ENCODE results near the gene ERVK3-1. TPM values are rescaled to one million over a fixed set of nuclear protein-coding genes. Genes with fewer than 3 reads are reported as not detected.

Gene ERVK3-1
- total and polyA plus RNA-seq, 2 experiments from 2014 or later, result 33.7 to 41.3 TPM

DNA sequence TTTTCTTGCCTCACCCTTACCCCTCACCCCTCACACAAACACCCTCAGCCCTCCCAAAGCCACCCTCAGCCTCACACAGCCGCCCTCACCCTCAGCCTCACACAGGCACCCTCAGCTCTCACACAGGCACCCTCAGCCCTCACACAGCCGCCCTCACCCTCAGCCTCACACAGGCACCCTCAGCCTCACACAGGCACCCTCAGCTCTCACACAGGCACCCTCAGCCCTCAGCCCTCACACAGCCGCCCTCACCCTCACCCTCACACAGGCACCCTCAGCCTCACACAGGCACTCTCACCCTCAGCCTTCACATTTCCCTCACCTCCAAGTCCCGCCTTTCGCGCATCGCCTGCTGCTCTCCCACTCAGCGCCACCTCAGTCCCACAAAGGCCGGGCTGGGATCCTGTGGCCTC, 21.3 kb downstream of the ERVK3-1 start:
- H3K9me3 ChIP-seq (ENCODE audit: low read depth), result no peaks in the 10 kb centered on the region
- 0 out of 2 replicates have a peak, but pooled peaks cover 3% of the 10 kb centered on the region for H3K36me3 ChIP-seq (ENCODE audit: low read depth)
- DNase-seq, result no peak
- H3K27me3 ChIP-seq (replicated peaks; ENCODE audit: insufficient read depth), result no peaks in the 10 kb centered on the region
- H3K9ac ChIP-seq, result peak overlapping the region; percentile 93
- peak overlapping the region; percentile 97 for H2AFZ ChIP-seq
- H3K27ac ChIP-seq, result peak overlapping the region; percentile 87; the same call in 1 of the 2 replicates
- H3K4me2 ChIP-seq (ENCODE audit: unreplicated experiment), result peak overlapping the region; percentile 90
- H3F3A ChIP-seq (ENCODE audit: insufficient read depth), result peaks cover 15% of the 10 kb centered on the region
- H4K20me1 ChIP-seq (ENCODE audit: insufficient read depth), result no peaks in the 10 kb centered on the region
- WGBS, 2 experiments (ENCODE audit: low coverage in 1 of 2, low lambda C conversion rate in 2 of 2, missing lambda C conversion rate in 2 of 2), result 2% methylated on average over 7 to 9 of the region's 9 CpGs
- in situ Hi-C loops (cut with MboI), result no loop called here
- H3K79me2 ChIP-seq (ENCODE audit: insufficient read depth), result peaks cover 55% of the 10 kb centered on the region
- H3K9me2 ChIP-seq (ENCODE audit: insufficient read depth), result no peaks in the 10 kb centered on the region
- TF ChIP-seq EZH2phosphoT487 (IDR thresholded peaks at IDR 0.05; ENCODE audit: insufficient read depth, low read depth) (no peak), EZH2 (IDR thresholded peaks at IDR 0.05; ENCODE audit: insufficient read depth, poor library complexity, severe bottlenecking) (no peak)
- peak overlapping the region; percentile 99 for H3K4me3 ChIP-seq
- peaks cover 19% of the 10 kb centered on the region for H3K4me1 ChIP-seq (ENCODE audit: insufficient read depth)

DNA sequence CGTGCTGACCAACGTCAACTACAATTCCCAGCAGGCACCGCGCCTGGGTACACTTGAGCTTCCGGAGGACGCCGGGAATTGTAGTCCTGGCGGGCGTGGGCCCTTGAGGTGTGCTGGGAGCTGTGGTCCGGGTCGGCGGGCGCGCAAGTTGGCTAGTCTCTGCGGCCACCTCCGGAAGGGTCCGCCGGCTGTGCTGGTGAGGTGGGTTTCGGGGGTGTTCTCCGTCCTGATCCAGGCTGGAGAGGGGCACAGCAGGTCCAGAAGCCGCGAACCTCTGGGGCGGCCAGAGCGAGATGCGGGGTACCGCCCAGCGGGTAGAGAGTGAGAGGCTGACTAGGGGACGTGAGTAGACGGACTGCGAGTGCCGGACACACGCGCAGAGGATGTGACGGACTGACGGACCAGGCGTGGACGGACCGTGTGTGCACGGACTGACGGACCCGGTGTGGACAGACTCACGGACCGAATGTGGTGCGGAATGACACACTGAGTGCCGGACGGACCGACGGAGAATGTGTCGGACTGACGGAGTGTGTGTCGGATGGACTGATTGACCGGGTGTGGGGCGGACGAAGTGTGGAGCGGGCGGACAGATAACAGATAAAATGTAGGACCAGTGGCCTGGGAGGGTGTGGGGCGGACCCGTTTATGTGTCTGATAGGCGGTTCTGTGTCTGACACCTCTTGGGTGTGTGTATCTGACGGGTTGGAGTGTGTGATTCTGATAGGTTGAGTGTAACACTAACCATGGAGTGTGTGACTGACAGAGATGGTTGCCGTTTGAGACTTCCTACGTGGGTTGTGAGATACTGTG, 21.9 kb downstream of the ERVK3-1 start, which contains the start of gene ZSCAN22:
Gene ZSCAN22, plus strand, starts transcription at position 81 of the 813 bp plus-strand sequence. CDS start 7,809 bp downstream, outside the sequence.
- Histone ChIP-seq H3K27ac (peak within 1 kb of the TSS; percentile 87), H3K9me2 (ENCODE audit: insufficient read depth) (no peaks in the 10 kb centered on the region), H4K20me1 (ENCODE audit: insufficient read depth) (no peaks in the 10 kb centered on the region), H3K4me1 (ENCODE audit: insufficient read depth) (peaks cover 19% of the 10 kb centered on the region), H3K4me2 (ENCODE audit: unreplicated experiment) (peak within 1 kb of the TSS; percentile 90), H3K4me3 (peak within 1 kb of the TSS; percentile 99), H3K79me2 (ENCODE audit: insufficient read depth) (peaks cover 55% of the 10 kb centered on the region), H3F3A (ENCODE audit: insufficient read depth) (peaks cover 15% of the 10 kb centered on the region), H3K36me3 (ENCODE audit: low read depth) (0 out of 2 replicates have a peak, but pooled peaks cover 3% of the 10 kb centered on the region), H3K9ac (peak within 1 kb of the TSS; percentile 93), H3K9me3 (ENCODE audit: low read depth) (no peaks in the 10 kb centered on the region), H3K27me3 (replicated peaks; ENCODE audit: insufficient read depth) (no peaks in the 10 kb centered on the region), H2AFZ (peak within 1 kb of the TSS; percentile 97)
- DNase-seq, result peak; percentile 100
- WGBS, 2 experiments (ENCODE audit: low coverage in 1 of 2, low lambda C conversion rate in 2 of 2, missing lambda C conversion rate in 2 of 2), result 0 to 1% methylated on average over 60 to 62 of the region's 62 CpGs
- in situ Hi-C loops (cut with MboI), result no loop called here
- TF ChIP-seq EZH2 (IDR thresholded peaks at IDR 0.05; ENCODE audit: insufficient read depth, poor library complexity, severe bottlenecking), result no peak
- TF ChIP-seq EZH2phosphoT487 (IDR thresholded peaks at IDR 0.05; ENCODE audit: insufficient read depth, low read depth), result no peak

GRCh38 chr19:58328999-58329398, 23.8 kb downstream of the ERVK3-1 start:
- Histone ChIP-seq H3K36me3 (ENCODE audit: low read depth) (no peaks in the 10 kb centered on the region), H3K27ac (no peak overlapping the region), H4K20me1 (ENCODE audit: insufficient read depth) (no peaks in the 10 kb centered on the region), H3K27me3 (replicated peaks; ENCODE audit: insufficient read depth) (no peaks in the 10 kb centered on the region), H3K4me2 (ENCODE audit: unreplicated experiment) (no peak overlapping the region), H3K9me2 (ENCODE audit: insufficient read depth) (no peaks in the 10 kb centered on the region), H3K9me3 (ENCODE audit: low read depth) (no peaks in the 10 kb centered on the region), H3K4me3 (no peak overlapping the region), H3K79me2 (ENCODE audit: insufficient read depth) (peaks cover 64% of the 10 kb centered on the region), H3F3A (ENCODE audit: insufficient read depth) (peaks cover 15% of the 10 kb centered on the region), H3K4me1 (ENCODE audit: insufficient read depth) (peaks cover 19% of the 10 kb centered on the region), H3K9ac (no peak overlapping the region), H2AFZ (no peak overlapping the region)
- in situ Hi-C loops (cut with MboI), result no loop called here
- TF ChIP-seq EZH2phosphoT487 (IDR thresholded peaks at IDR 0.05; ENCODE audit: insufficient read depth, low read depth), result no peak
- 56% methylated on average over 10 of the region's 10 CpGs for WGBS, 2 experiments (ENCODE audit: low coverage in 1 of 2, low lambda C conversion rate in 2 of 2, missing lambda C conversion rate in 2 of 2)
- DNase-seq, result no peak

DNA sequence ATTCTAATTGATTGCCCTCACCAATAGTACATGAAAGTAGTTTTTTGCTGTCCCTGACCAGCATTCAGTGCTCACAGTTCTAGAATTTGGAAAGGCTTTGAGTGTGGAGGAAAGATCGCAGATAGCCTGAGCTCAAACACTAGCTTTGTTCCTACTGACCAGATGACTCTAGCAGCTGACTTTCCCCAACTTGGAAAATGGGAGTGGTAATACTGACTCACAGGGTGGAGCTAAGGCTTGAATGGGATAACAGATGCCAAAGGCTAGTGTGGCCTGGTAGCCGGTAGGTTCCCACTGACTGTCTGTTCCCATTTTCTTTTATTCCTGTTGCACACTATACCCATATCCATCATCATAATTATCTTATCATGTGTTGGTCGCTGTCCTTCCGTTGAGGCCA, 25.3 kb downstream of the ERVK3-1 start:
- TF ChIP-seq EZH2 (IDR thresholded peaks at IDR 0.05; ENCODE audit: insufficient read depth, poor library complexity, severe bottlenecking) (no peak), EZH2phosphoT487 (IDR thresholded peaks at IDR 0.05; ENCODE audit: insufficient read depth, low read depth) (no peak)
- H4K20me1 ChIP-seq (ENCODE audit: insufficient read depth), result no peaks in the 10 kb centered on the region
- H3K9ac ChIP-seq, result peak overlapping the region; percentile 51; the same call in 1 of the 2 replicates
- H3K9me3 ChIP-seq (ENCODE audit: low read depth), result no peaks in the 10 kb centered on the region
- H3K27ac ChIP-seq, result peak overlapping the region; percentile 77
- in situ Hi-C loops (cut with MboI), result no loop called here
- H2AFZ ChIP-seq, result 0 out of 2 replicates have a peak overlapping the region, but pooled peaks have one; percentile 40
- H3K4me3 ChIP-seq, result no peak overlapping the region
- H3F3A ChIP-seq (ENCODE audit: insufficient read depth), result peaks cover 15% of the 10 kb centered on the region
- no peak overlapping the region for H3K4me2 ChIP-seq (ENCODE audit: unreplicated experiment)
- WGBS, 2 experiments (ENCODE audit: low coverage in 1 of 2, low lambda C conversion rate in 2 of 2, missing lambda C conversion rate in 2 of 2), result 54 to 56% methylated on average over 4 of the region's 4 CpGs
- DNase-seq, result peak; percentile 90
- no peaks in the 10 kb centered on the region for H3K9me2 ChIP-seq (ENCODE audit: insufficient read depth)
- no peaks in the 10 kb centered on the region for H3K36me3 ChIP-seq (ENCODE audit: low read depth)
- peaks cover 58% of the 10 kb centered on the region for H3K79me2 ChIP-seq (ENCODE audit: insufficient read depth)
- peaks cover 19% of the 10 kb centered on the region for H3K4me1 ChIP-seq (ENCODE audit: insufficient read depth)
- H3K27me3 ChIP-seq (replicated peaks; ENCODE audit: insufficient read depth), result no peaks in the 10 kb centered on the region
